TTC549 (cell line): Measurements from ENCODE around the gene SPSB2.
"Not testable (repeated sequence)": the region's sequence is repeated elsewhere in the genome, so short reads cannot be mapped to it uniquely, and the experiment has no call there.

Experiments used
- FAIRE-seq: peaks from 2 replicates; lab custom pipeline; 2012; peaks lifted over from hg19 to GRCh38; lab: Jason Lieb, UNC

The SPSB2 gene, protein sequence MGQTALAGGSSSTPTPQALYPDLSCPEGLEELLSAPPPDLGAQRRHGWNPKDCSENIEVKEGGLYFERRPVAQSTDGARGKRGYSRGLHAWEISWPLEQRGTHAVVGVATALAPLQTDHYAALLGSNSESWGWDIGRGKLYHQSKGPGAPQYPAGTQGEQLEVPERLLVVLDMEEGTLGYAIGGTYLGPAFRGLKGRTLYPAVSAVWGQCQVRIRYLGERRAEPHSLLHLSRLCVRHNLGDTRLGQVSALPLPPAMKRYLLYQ

DNA sequence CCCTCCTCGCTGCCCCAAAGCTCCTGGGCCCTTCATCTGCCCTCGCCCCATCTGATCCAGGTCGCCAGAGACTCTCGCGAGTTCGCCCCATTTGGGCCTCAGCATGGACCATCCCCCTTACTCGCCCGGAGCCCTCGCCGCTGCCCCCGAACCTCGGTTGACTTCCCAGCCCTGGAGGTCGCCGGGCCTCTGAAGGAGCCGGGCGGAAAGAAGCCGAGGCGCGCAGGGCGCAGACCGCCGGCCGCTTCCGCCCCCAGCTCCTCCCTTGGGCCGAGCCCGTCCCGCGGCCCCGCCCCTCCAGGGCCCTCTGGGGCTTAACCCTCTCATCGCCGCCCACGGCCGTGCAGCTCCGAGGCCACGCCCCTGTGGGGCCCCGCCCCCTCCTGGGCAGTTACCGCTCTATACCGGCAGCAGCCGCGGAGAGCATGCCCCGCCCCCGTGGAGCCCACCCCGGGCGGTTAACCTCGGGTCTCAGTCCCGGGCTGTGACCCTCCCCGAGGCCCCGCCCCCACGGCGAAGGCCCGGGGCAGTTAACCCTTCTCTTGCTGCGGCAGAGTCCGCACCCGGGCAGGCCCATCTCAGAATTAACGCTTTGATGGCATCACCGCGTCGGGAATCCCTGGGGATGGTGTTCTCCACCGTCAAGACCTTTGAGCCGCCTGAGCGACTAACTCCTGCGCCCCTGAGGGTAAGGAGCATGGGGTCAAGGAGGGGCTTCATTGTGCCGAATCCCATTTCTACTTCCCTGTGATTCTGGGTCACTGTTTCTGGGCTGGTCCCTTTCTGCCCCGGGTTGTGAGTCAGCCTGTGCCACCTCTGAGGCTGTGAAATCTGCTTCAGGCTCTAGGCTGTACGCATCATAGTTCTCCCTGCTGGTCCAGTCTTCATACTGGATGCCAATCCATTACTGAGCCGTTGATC lies at the start of gene SPSB2:
SPSB2 (minus strand) TSS at position 210 of the 921 bp plus-strand sequence. CDS start 402 bp downstream, outside the sequence.
- FAIRE-seq = no peak

DNA sequence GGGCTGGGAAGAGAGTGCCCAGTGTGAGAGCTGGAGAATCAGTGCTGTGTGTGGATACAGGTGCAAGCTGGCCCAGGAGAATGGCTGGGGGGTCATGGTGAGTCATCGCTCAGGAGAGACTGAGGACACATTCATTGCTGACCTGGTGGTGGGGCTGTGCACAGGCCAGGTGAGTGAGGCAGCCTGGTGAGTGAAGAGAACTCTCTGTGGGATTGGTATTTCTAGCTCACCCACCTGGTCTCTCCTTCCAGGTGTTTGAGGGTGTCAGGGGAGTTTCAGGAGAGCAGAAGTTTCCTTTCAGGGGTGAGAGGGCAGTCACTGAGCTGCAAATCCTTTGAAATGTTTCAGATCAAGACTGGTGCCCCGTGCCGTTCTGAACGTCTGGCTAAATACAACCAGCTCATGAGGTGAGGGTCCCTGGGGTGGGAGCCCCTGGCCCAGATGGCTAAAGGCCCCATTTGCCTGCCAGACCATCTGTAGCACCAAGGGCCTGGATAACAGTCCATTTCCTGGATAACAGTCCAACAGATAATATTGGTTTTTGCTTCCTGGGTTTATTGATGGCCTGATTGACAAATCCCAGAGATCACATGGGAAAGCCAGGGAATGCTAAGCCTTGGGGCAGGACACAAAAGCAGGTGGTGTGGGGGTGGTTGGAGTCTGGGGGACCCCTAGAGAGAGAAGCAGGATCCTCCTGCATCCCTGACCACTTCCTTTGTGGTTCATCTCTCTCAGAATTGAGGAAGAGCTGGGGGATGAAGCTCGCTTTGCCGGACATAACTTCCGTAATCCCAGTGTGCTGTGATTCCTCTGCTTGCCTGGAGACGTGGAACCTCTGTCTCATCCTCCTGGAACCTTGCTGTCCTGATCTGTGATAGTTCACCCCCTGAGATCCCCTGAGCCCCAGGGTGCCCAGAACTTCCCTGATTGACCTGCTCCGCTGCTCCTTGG lies 49.2 kb upstream of the SPSB2 start:
- no peak for FAIRE-seq

DNA sequence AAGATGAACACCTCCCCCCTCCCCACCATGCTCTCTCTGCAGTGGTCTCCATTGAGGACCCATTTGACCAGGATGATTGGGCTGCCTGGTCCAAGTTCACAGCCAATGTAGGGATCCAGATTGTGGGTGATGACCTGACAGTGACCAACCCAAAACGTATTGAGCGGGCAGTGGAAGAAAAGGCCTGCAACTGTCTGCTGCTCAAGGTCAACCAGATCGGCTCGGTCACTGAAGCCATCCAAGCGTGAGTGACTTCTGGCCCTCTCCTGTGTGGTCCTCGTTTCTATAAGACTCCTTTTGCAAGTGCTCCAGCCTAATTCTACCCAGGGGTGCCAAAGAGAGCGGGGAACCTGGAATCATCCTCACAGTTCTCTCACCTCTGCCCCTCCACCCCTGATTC lies 48.4 kb upstream of the SPSB2 start:
- FAIRE-seq = no peak

DNA sequence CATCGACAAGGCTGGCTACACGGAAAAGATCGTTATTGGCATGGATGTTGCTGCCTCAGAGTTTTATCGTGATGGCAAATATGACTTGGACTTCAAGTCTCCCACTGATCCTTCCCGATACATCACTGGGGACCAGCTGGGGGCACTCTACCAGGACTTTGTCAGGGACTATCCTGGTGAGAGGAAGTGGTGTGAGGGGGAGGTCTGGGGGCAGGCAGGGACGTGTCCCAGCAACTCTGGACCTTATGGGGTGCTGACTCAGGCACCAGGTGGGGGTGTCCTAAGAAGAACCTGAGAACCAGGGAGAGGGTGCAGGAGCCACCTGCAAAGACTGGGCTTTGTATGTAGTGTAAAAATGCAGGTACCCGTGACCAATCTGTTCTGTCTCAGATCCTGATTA lies 46.5 kb upstream of the SPSB2 start:
- FAIRE-seq = no peak

DNA sequence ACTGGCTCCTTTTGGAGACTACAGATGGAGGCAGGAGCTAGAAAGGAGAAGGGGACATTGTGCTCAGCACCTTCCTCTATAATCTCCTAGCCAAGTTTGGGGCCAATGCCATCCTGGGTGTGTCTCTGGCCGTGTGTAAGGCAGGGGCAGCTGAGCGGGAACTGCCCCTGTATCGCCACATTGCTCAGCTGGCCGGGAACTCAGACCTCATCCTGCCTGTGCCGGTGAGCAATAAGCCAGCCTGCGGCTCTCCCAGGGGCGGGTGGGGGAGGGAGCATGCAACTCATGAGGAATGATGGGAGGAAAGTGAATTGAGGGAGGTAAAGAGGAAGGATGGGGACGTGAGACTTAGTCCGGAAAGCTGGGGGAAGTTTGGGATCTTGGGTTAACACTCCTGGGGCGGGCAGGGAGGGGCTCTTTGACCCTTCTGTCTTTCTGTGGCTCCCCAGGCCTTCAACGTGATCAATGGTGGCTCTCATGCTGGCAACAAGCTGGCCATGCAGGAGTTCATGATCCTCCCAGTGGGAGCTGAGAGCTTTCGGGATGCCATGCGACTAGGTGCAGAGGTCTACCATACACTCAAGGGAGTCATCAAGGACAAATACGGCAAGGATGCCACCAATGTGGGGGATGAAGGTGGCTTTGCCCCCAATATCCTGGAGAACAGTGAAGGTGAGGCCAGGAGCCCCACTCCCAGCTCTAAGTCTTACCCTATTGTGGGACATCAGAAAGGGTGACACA lies 44.6 kb upstream of the SPSB2 start:
- FAIRE-seq = no peak

DNA sequence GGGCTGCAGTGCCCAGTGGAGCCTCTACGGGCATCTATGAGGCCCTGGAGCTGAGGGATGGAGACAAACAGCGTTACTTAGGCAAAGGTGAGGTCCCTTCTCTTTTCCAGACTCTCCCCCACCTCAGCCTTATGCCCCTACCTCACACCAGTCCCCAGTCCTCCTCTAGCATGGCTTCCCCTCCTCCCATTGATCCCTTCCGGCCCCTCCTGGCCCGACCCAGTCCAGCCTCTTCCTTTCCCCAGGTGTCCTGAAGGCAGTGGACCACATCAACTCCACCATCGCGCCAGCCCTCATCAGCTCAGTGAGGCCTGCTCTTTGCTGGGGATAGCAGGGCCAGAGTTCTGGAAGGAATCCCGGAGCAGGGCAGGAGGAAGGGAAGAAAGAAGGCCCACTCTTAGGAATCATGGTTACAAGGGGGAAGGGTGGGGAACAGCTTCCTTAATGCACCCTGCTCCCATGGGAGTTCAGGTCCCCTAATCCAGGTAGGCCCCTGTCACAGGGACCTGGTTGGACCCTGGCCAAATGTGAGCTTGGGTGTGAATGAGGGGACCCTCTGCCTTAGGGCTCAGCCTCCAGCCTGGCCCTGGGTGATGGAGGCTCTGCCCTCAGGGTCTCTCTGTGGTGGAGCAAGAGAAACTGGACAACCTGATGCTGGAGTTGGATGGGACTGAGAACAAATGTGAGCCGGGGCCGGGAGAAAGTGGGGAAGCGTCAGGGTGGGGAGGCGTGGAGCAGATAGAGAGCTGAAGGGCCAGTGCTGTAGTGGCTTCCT lies 43.5 kb upstream of the SPSB2 start:
- FAIRE-seq = no peak

DNA sequence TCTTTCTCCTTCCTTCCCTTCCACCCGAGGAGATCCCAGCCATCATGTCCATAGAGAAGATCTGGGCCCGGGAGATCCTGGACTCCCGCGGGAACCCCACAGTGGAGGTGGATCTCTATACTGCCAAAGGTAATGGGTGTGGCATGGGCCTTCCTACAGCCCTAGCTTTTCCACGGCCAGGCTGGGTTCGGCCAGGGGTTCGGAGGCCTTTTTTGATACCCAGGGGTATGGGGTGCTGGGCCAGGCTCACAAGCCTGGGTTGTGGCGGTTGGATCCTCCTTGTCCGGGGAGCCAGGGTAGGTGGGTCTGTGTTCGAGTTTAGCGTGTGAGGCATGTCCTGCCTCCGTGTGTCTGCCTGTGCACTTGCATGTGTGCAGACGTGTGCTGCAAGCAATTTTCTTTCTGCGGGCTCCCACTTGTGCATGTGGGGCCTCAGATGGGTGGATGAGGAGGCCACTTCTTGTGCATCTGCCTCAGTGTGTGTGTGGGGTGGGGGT lies 42.7 kb upstream of the SPSB2 start:
- no peak for FAIRE-seq

DNA sequence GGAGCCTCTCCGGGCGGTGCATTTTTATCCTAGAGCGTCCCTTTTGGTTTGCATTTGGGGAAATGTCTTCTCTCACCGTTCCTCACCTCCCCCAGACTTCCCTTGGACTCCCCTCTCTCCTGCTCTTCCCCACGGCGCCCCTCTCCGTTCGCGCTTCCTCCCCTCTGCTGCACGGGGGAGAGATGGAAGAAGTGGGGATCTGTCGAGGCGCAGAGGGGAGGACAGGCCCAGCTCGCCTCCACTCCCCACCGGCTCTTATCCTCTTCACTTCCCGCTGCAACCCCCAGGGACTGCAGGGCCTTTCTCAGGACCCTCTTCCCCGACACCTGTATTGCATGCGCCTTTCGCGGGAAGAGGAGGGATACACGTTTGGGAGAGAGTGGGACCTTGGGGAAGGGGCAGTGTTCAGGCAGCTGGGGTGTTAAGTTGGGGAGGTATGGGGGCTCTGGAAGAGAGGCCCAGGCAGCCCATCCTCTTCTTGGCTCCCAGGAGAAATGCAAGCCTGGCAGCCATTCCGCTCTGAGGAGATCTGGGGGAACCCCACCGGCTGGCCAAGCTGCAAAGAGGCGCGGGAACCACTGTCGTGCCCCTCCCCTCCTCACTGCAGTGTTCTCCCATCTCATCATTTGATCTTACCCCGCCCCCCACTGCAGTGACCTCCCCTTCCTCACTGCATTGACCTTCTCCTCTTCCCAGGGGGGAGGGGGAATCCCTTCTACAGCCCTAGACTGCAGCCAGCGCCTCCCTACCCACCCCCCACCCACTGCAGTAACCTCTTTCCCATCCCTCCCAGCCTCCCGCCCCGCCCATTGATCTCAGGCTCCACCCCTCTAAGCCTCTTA lies 42.1 kb upstream of the SPSB2 start:
- no peak for FAIRE-seq

DNA sequence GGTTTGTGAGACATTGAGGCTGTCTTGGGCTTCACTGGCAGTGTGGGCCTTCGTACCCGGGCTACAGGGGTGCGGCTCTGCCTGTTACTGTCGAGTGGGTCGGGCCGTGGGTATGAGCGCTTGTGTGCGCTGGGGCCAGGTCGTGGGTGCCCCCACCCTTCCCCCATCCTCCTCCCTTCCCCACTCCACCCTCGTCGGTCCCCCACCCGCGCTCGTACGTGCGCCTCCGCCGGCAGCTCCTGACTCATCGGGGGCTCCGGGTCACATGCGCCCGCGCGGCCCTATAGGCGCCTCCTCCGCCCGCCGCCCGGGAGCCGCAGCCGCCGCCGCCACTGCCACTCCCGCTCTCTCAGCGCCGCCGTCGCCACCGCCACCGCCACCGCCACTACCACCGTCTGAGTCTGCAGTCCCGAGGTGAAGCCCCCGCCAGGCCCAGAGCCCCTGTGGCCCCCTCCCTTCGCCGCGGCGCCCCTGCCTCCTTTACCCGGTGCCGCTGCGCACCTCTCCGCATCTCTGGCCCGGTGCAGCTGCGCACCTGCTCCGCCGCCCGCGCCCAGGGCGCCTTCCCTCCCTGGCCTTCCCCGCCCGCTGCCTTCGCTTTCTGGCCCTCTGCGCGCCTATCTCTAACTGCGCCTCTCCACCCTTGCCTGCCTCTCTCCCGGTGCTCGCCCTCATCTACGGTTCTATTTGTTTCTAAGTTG lies 41.3 kb upstream of the SPSB2 start, which contains the start of gene ENO2:
ENO2 (plus strand) TSS at position 335 of the 701 bp plus-strand sequence. CDS start 1,253 bp downstream, outside the sequence.
- FAIRE-seq = no peak

DNA sequence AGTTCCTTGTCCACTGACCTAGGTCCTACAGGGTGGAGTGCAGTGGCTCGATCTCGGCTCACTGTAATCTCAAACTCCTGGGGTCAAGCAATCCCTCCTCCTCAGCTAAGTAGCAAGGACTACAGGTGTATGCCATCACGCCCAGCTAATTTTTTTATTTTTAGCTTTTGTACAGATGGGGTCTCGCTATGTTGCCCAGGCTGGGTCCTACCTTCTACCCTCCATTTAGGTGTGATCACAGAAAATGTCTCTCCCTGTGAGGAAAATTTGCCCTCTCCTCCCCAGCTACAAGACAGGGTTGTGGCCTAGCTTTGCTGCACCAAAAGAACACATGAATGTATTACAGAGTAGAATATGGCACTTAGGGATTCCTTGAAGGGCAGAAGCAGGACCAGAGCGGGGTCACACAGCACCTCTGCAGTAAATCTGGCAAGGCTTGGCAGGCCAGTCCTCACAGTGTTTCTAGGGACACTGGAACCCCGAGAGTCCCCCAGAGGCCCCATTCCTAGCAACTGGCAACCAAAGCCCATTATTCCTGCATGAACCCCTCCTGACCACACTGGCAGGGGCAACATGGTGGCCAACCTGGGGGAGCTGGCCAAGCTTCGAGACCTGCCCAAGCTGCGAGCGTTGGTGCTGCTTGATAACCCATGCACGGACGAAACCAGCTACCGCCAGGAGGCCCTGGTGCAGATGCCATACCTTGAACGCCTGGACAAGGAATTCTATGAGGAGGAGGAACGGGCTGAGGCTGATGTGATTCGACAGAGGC lies 39.2 kb upstream of the SPSB2 start:
- no peak for FAIRE-seq

DNA sequence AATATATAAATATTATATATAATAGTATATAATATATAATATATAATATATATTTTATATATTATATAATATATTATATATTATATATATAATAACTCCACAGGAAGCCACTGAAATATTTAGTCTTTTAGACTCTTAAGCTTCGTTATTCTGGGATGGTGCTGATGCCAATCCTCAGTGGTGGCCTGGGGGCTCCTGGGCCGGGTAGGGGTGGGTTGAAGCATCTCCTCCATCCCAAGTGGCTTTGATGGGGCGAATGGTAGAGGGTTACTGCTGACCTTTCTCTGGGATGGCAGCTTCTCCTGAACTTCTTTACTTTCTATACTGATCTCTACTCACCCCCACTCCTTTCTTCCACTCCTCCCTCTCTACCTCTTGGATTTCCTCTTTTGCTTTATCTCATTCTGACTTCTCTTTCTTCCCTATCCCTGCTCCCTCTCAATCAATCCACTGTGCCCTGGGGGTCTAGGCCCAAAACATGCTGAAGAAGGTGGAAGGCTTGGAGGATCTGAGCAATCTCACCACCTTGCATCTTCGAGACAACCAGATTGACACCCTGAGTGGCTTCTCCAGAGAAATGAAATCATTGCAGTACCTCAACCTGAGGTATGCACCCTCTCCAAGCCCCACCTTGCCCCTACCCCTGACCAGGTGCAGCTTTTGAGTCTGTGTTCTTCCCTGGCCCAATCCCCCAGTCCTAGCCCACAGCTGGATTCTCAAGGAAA lies 36.5 kb upstream of the SPSB2 start:
- no peak for FAIRE-seq

DNA sequence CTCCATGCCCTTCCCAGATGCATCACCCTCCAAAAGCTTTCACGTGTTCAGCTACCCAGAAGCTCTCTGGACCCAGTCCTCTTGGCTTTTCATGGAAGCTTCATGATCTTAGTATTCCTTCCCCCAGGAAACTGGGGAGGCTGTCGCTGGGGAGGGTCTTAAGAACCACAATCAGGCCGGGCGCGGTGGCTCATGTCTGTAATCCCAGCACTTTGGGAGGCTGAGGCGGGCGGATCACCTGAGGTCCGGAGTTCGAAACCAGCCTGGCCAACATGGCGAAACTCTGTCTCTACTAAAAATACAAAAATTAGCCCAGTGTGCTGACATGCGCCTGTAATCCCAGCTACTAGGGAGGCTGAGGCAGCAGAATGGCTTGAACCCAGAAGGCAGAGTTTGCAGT lies 35.0 kb upstream of the SPSB2 start:
- FAIRE-seq = not testable (repeated sequence)

DNA sequence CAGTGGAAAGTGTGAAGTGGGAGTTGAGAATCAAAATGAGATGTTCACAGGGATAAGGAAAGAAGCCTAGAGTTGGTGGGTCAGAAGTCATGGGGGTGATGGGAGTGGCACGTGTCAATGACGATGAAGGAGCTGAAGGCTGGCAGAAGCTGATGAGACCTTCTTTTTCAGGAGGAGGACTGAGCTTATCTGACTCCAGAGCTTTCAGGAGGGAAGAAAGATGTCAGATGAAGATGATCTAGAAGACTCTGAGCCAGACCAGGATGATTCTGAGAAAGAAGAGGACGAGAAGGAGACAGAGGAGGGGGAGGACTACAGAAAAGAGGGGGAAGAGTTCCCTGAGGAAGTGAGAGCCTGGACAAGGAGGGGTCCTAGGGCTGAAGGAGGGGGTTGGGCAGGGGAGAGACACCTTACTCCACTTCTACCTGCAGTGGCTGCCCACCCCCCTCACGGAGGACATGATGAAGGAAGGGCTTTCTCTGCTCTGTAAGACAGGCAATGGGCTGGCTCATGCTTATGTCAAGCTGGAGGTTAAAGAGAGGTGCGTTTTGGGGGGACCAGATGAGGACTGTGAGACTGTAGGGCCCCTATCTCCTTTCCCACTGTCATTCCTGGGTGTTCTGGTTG lies 32.4 kb upstream of the SPSB2 start:
- FAIRE-seq = no peak

DNA sequence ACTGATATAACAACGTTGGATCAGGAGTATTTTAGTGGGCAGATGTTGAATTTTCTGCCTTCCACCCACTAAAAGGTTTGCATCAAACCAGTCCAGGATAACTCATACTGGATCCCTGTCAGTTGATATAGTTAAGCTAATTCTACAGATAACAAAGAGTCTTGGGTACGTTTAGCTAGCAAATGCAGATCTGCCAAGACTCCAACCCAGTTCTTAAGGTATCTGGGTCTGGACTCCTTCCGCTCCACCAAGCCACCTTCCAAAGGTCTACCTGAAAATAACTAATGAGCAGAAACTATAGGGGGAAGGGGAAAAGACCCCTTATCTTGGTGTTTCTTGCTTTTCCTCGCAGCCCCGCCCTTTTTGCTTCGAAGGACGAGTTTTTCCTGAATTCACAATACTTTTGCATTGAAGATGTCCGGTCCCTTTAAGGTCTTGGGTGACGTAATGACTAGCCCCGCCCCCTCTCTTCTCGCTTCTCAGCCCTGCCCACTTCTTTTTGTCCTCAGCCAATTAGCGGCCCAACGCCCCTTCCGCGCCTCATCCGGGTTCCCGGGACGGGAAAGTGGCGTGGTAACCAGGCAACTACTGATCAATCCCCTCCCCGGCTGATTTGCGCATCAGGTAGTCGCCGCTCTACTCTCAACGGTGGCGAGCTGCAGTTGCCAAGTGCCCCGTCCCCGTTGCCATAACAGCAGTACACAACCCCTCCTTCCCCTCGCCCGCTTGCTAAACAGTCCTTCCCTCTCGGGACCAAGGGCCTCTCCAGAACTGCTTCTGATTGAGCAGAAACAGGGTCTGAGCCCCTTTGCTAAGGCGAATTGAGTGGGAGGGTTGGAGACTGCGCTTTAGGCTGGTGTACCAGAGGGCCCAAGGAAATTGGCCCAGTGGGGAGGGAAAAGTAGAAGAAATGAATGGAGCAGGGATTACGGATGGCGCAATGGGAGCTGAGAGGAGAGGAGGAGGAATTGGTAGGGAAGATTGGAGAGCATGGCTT lies 31.5 kb upstream of the SPSB2 start, which contains the start of gene LRRC23:
LRRC23 (plus strand) TSS at position 543 of the 997 bp plus-strand sequence. CDS start 812 bp downstream, outside the sequence.
- peak; percentile 95 for FAIRE-seq

DNA sequence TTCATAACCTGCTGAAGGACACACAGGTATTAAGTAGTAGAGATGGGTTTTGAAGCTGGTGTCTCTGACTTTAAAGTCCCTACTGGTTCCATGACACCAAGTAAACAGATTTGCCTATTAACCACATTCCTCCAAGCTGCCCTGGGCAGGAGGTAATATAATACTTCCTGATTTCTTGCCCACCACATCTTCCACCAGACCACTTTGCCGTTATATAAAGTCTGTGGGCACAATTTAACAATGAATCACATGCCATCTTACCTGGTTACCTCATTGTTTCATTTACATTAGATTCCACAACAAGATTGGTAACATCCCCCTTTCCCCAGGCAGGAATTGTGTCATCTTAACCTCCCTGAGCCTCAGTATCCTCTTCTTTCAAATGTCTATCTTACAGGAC lies 30.6 kb upstream of the SPSB2 start:
- FAIRE-seq = no peak

DNA sequence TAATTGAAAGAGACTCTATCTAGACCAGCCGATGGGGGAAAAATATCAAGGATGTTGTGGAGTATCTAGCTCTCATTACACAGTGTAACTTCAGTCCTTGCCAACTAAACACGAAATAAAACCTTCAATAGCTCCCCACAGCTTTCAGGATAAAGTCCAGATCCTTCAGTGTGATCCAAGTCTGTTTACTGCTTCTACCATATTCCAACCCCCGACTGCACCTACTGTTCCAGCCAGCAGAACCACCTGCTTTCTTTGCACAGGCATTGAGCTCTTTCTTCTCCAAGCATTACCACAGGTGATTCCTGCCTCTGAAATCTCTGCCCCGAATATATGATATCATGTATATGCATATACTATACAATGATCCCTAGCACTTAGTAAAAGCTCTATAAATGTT lies 29.3 kb upstream of the SPSB2 start:
- no peak for FAIRE-seq
